NCI-H1694 treated with DMSO at 0.1 percent for 48 hours (cell line): Measurements from ENCODE around the gene CD96.
"Not testable (repeated sequence)": the region's sequence is repeated elsewhere in the genome, so short reads cannot be mapped to it uniquely, and the experiment has no call there.

Source experiments
- DNase-seq: peaks from one replicate; lab custom pipeline; 2025; lab: John Stamatoyannopoulos, UW

The CD96 gene

GRCh38 chr3:111541911-111542483 lies at the start of gene CD96:
Gene CD96 (plus strand): TSS chr3:111542197. CDS start chr3:111542249, 52 bp downstream.
- DNase-seq = no peak

- no peak for DNase-seq
These were observed 48.7 kb upstream of the CD96 start for GRCh38 chr3:111493276-111493675.

- DNase-seq = no peak
These were observed 45.0 kb upstream of the CD96 start for GRCh38 chr3:111496894-111497559.

GRCh38 chr3:111498022-111498421 lies 44.0 kb upstream of the CD96 start:
- no peak for DNase-seq

- DNase-seq = no peak
These were observed 35.6 kb upstream of the CD96 start for GRCh38 chr3:111506435-111506834.

- DNase-seq = no peak
These were observed 32.7 kb upstream of the CD96 start for GRCh38 chr3:111509308-111509707.

- no peak for DNase-seq
These were observed 24.2 kb upstream of the CD96 start for GRCh38 chr3:111517801-111518200.

GRCh38 chr3:111519178-111519855 lies 22.7 kb upstream of the CD96 start:
- no peak for DNase-seq

- DNase-seq = no peak
These were observed 20.1 kb upstream of the CD96 start for GRCh38 chr3:111521891-111522290.

GRCh38 chr3:111524486-111524885 lies 17.5 kb upstream of the CD96 start:
- DNase-seq = not testable (repeated sequence)

GRCh38 chr3:111531446-111531845 lies 10.6 kb upstream of the CD96 start:
- DNase-seq = no peak

- no peak for DNase-seq
These were observed 7.3 kb upstream of the CD96 start for GRCh38 chr3:111534701-111535100.

- DNase-seq = no peak
These were observed 3.9 kb upstream of the CD96 start for GRCh38 chr3:111538111-111538510.

GRCh38 chr3:111538681-111539083 lies 3.3 kb upstream of the CD96 start:
- DNase-seq = no peak

GRCh38 chr3:111539351-111540331 lies 2.4 kb upstream of the CD96 start:
- peak; percentile 39 for DNase-seq

- no peak for DNase-seq
These were observed 606 bp upstream of the CD96 start for GRCh38 chr3:111541391-111541790.

GRCh38 chr3:111542611-111543300 lies 759 bp downstream of the CD96 start:
- DNase-seq = no peak

GRCh38 chr3:111545349-111545748 lies 3.4 kb downstream of the CD96 start:
- no peak for DNase-seq

GRCh38 chr3:111547631-111548030 lies 5.6 kb downstream of the CD96 start:
- no peak for DNase-seq

- DNase-seq = no peak
These were observed 6.1 kb downstream of the CD96 start for GRCh38 chr3:111548092-111548491.

GRCh38 chr3:111548756-111549155 lies 6.8 kb downstream of the CD96 start:
- no peak for DNase-seq

- not testable (repeated sequence) for DNase-seq
These were observed 19.9 kb downstream of the CD96 start for GRCh38 chr3:111561902-111562301.
